ENCODE measurements around the gene RAB33A.

GRCh38 chrX:130162094-130162735, 9.5 kb upstream of the RAB33A start:
- TF ChIP-seq CTCF (IDR thresholded peaks at IDR 0.05), result no peak
- TF ChIP-seq EZH2 (IDR thresholded peaks at IDR 0.05; ENCODE audit: borderline replicate concordance, insufficient read depth, low read depth, low read length, poor library complexity, severe bottlenecking), result no peak
